Measurements from ENCODE around the gene MTHFD2L.
A peak's percentile ranks its signal among the peaks of the same experiment; 100 is the strongest.

MTHFD2L gene

GRCh38 chr4:74133786-74134499 lies 24.0 kb upstream of the MTHFD2L start:
- DNase-seq, result peak; percentile 17

GRCh38 chr4:74134500-74134852 lies 23.4 kb upstream of the MTHFD2L start:
- no peak for DNase-seq

- no peak for DNase-seq
Observed at GRCh38 chr4:74146581-74147129, 11.3 kb upstream of the MTHFD2L start.

- DNase-seq, result no peak
Observed at GRCh38 chr4:74148205-74148604, 9.7 kb upstream of the MTHFD2L start.

- DNase-seq, result no peak
Observed at GRCh38 chr4:74152836-74153235, 5.1 kb upstream of the MTHFD2L start.

- DNase-seq, result no peak
Observed at GRCh38 chr4:74156521-74156920, 1.4 kb upstream of the MTHFD2L start.

- no peak for DNase-seq
Observed at GRCh38 chr4:74157154-74157553, 764 bp upstream of the MTHFD2L start.

- DNase-seq, result peak; percentile 6
Observed at GRCh38 chr4:74158466-74159142, 686 bp downstream of the MTHFD2L start.

- DNase-seq, result no peak
Observed at GRCh38 chr4:74159143-74159709, 1.3 kb downstream of the MTHFD2L start.

- DNase-seq, result no peak
Observed at GRCh38 chr4:74161666-74162450, 3.9 kb downstream of the MTHFD2L start.

- no peak for DNase-seq
Observed at GRCh38 chr4:74166135-74166534, 8.2 kb downstream of the MTHFD2L start.

- DNase-seq, result no peak
Observed at GRCh38 chr4:74166818-74167217, 8.9 kb downstream of the MTHFD2L start.

- no peak for DNase-seq
Observed at GRCh38 chr4:74167585-74167984, 9.7 kb downstream of the MTHFD2L start.

GRCh38 chr4:74168841-74169240 lies 10.9 kb downstream of the MTHFD2L start:
- DNase-seq, result no peak

- no peak for DNase-seq
Observed at GRCh38 chr4:74173321-74173720, 15.4 kb downstream of the MTHFD2L start.

- DNase-seq, result no peak
Observed at GRCh38 chr4:74174421-74174820, 16.5 kb downstream of the MTHFD2L start.

- no peak for DNase-seq
Observed at GRCh38 chr4:74174941-74175340, 17.0 kb downstream of the MTHFD2L start.

GRCh38 chr4:74175379-74175778 lies 17.5 kb downstream of the MTHFD2L start:
- no peak for DNase-seq

- DNase-seq, result no peak
Observed at GRCh38 chr4:74178798-74179197, 20.9 kb downstream of the MTHFD2L start.

GRCh38 chr4:74181219-74181618 lies 23.3 kb downstream of the MTHFD2L start:
- no peak for DNase-seq

- no peak for DNase-seq
Observed at GRCh38 chr4:74188912-74189311, 31.0 kb downstream of the MTHFD2L start.

- DNase-seq, result peak; percentile 29
Observed at GRCh38 chr4:74189331-74190043, 31.6 kb downstream of the MTHFD2L start.

GRCh38 chr4:74190332-74190731 lies 32.4 kb downstream of the MTHFD2L start:
- no peak for DNase-seq

Data from NCI-H1694 treated with DMSO at 0.1 percent for 48 hours (cell line).